EH (cell line): Measurements from ENCODE around the gene ANKRD17.
A peak's percentile ranks its signal among the peaks of the same experiment; 100 is the strongest.

Experiments used
- DNase-seq: peaks from one replicate; pipeline ENCODE4 v3.0.0-alpha.2; 2015; ENCODE audit warnings: low read depth

Gene ANKRD17

GRCh38 chr4:73051625-73052024 lies 207.0 kb downstream of the ANKRD17 start:
- no peak for DNase-seq

- no peak for DNase-seq
Measured at GRCh38 chr4:73045879-73046278, 212.7 kb downstream of the ANKRD17 start.

- DNase-seq = no peak
Measured at GRCh38 chr4:73037057-73037456, 221.5 kb downstream of the ANKRD17 start.

GRCh38 chr4:73036123-73036522 lies 222.5 kb downstream of the ANKRD17 start:
- no peak for DNase-seq

- peak; percentile 4 for DNase-seq
Measured at GRCh38 chr4:73034896-73035295, 223.7 kb downstream of the ANKRD17 start.

GRCh38 chr4:73028621-73029020 lies 230.0 kb downstream of the ANKRD17 start:
- no peak for DNase-seq
